Nucleus accumbens (tissue), 56 donors: ENCODE results near the gene HBG1.
"Not testable (repeated sequence)": the region's sequence is repeated elsewhere in the genome, so short reads cannot be mapped to it uniquely, and the experiment has no call there.

ENCODE experiments used
- DNase-seq, 56 donors: peaks; one replicate each; lab custom pipeline; 2025; lab: John Stamatoyannopoulos, UW

The HBG1 gene

GRCh38 chr11:5250543-5251204 lies 1.0 kb upstream of the HBG1 start:
- no peak for DNase-seq

GRCh38 chr11:5248498-5248897 lies 1.2 kb downstream of the HBG1 start:
- DNase-seq, result not testable (repeated sequence)

DNA sequence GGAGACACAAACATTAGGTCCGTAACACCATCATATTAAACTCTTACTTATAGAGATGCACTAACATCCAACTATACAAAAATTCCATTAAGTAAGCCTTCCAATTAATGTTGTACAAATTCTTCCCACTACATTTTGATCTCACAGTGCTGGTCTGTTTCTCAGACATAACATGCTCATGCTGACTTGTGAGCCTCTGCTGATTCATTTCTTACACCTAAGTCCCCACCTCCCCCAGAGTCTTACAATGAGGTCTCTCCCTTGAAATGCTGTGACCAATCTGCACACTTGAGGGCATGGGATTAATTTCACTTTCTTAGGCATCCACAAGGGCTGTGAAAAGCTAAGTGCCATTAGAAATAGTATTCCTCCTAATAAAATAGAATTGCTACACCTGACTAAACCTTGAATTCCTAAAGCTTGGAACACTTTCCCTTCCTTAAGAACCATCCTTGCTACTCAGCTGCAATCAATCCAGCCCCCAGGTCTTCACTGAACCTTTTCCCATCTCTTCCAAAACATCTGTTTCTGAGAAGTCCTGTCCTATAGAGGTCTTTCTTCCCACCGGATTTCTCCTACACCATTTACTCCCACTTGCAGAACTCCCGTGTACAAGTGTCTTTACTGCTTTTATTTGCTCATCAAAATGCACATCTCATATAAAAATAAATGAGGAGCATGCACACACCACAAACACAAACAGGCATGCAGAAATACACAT lies 2.0 kb downstream of the HBG1 start:
- no peak for DNase-seq

DNA sequence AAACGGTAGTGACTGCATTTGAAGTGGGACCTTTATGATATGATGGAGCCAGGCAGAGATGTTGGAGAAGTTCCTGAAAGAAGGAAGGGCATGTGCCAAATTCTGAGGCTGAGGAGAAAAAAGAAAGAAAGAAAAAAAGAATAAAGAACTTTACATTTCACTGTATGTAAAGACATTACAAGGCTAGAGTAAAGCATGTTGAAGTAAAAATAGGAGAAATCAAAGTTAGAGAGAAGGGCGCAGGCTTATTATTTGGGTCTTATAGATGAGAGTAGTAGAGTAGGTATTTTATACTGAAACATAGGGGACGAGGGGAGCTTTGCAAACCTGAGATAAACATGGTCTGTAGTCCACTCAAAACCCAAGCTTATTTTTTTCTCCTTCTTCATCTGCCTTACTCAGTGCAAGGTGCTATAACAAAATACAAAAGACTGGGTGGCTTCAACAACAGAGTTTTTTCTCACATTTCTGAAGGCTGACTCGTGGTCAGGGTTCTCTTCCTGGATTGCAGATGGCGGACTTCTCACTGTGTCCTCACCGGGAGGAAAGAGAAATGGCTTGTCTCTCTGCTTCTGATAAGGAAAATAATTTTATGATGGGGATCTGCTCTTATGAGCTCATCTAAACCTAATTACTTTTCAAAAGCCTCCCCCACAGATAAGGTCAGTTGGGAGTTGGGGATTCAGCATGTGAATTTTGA lies 2.7 kb downstream of the HBG1 start:
- no peak for DNase-seq

DNA sequence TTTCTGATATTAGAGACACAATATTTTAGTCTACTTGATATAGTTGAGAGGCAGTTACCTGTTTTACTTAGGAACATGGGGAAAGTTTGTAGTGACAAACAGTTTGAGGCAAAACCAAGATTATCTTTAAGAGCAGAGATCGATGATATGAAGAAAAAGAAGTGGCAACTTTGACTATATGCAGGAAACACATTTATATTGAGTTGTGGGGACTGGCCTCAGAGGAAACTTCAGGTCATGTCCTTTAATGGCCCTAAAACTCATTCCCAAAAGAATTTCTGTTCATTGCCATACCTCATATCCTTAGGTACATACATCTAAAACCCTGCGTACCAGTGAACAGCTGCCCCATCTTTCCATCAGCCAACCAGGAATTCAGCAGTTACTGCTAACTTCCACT lies 4.5 kb downstream of the HBG1 start:
- no peak for DNase-seq

- no peak for DNase-seq
These were observed 5.9 kb downstream of the HBG1 start for GRCh38 chr11:5243816-5244180.

DNA sequence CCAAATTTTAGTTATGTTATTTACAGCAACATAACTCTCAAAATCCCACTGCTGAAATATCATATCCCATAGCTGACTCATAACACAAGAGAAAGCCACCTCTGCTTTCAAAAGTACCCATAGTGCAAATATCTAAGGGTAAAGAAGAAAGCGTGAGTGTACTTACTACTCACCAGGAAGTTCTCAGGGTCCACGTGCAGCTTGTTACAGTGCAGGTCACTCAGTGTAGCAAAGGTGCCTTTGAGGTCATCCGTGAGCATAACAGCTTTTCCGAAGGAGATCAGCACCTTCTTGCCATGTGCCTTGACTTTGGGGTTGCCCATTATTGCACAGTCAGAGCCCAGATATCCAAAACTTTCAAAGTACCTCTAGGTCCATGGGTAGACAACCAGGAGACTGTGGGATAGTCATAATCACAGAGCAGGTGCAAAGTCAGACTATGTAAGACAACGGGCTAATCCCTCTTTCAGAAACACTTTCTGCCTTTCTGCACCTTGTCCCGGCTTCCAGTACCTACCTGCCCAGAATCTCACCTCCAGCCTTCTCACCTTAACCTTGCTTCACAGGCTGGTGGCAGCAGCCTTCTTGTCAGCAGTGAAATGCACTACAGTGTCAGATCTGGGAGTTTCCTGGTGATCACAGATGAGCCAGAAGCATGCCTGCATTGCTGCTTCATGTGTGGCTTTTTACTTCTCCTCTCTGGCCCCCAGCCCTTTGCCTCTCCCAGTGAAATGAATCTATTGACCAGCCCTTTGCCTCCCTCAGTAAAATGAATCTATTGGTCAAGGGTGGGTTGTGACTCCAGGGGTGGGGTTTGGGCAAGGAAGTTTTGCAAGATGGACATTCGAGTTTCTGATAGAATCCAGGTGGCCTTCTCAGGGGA lies 6.5 kb downstream of the HBG1 start:
- DNase-seq, result no peak

DNA sequence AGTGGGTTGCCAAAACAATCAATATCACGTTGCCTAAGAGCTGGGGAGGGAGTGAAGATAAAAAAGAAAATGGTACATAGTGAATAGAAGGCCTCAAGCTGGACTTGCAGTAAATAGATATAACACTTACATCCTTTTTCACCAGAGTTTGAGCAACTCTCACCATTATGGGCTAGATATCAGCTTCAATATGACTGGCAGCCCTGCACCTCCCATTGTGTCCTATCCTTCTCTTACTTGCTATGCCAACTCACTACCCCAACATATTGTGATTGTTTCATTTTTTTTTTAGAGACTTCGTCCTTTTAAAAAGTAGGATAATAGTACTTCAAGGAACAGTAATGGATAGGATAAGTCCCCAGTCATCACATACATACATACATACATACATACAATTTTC lies 7.4 kb downstream of the HBG1 start:
- no peak for DNase-seq

DNA sequence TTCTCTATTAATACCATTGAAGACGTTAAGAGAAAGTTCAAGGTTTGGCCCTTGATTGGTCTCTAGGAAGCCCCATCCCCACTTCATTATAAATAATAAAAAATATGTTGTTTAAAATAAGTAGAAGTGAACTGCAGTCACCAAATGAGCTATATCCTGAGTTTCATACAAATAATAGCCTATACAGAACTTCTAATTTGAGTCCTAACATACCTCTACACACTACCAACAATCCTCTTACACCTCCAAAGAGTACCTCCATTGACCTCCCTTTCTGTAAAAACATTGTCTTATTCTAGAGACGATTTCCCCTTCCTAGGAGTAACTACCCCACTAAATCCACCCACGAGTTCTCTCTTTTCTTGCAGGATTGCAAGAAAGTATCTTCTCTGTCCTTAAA lies 8.2 kb downstream of the HBG1 start:
- no peak for DNase-seq

GRCh38 chr11:5240458-5240857 lies 9.2 kb downstream of the HBG1 start:
- no peak for DNase-seq

- no peak for DNase-seq
These were observed 9.6 kb downstream of the HBG1 start for GRCh38 chr11:5240056-5240455.

DNA sequence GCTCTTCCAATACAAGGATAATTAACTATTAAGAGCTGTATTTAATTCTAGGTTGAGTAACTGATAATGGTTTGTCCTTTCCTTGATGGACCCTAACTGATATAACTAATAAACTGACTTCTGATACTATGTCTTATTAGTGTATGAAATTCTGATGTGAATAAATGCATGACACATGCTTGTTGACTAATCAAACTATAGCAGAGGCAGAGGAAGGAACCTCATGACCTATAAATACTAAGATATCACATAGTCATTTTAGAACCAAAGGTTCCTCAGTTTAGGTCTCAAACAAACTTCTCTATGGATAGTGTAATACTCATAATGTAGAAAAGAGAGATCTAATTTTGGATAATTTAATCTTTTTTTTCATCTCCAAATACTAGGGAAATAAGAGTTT lies 10.6 kb downstream of the HBG1 start:
- no peak for DNase-seq

DNA sequence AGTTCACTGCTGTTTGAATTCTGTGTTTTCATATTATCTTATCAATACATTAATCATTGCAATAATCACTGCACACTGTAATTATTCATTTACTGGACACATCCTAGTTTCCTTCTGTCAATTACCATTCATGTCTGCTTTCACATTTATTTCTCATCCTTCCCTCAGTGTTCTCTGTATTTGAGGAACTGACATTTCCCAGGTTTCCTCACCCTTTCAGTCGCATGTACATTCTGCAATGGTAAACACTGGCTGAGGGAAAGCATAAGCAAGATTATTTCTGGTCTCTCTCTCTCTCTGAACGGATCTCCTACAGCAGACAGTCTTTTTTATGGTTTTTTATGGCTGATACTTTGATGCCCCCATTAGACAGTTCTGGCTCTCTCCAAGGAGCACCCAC lies 11.2 kb downstream of the HBG1 start:
- no peak for DNase-seq

GRCh38 chr11:5237420-5237819 lies 12.2 kb downstream of the HBG1 start:
- DNase-seq, result no peak

DNA sequence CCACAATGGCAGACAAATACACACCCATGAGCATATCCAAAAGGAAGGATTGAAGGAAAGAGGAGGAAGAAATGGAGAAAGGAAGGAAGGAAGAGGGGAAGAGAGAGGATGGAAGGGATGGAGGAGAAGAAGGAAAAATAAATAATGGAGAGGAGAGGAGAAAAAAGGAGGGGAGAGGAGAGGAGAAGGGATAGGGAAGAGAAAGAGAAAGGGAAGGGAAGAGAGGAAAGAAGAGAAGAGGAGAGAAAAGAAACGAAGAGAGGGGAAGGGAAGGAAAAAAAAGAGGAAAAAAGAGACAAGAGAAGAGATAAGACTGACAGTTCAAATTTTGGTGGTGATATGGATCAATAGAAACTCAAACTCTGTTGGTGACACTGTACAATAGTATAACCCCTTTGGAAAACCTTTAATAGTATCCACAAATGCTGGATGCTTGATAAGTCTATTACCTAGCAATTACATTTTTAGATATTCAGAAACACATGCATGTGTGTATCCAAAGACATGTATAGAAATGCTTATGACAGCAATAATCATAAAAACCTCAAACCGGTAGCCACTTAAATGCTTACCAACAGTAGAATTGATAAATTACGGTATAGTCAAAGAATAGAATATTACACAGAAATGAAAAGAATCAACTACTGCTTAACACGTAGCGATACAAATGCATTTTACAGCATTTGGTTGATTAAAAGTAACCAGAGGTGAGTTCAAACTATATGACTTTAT lies 14.1 kb downstream of the HBG1 start:
- DNase-seq, result no peak

- no peak for DNase-seq
These were observed 15.2 kb downstream of the HBG1 start, which contains the start of gene HBD for GRCh38 chr11:5234381-5234834. Gene HBD, minus strand, starts transcription at chr11:5234483. Its CDS starts 50 bp downstream, at chr11:5234433.

DNA sequence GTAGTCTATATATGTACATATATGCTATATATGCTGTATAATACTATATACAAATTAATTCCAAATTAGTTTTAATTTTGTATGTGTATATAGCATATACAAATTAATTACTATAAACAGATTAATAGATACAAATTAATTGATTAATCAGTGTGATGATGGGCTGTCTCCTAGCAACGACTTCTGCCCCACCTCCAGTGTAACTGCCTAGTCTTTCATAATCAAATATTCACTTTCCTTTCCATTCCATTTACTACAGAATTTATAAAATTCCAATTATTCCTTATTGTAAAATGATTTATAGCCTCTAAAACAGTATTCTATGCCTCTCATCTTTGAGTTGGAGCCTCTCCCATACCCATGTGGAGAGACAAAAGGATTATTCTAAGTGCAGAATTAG lies 16.4 kb downstream of the HBG1 start:
- DNase-seq, result no peak

DNA sequence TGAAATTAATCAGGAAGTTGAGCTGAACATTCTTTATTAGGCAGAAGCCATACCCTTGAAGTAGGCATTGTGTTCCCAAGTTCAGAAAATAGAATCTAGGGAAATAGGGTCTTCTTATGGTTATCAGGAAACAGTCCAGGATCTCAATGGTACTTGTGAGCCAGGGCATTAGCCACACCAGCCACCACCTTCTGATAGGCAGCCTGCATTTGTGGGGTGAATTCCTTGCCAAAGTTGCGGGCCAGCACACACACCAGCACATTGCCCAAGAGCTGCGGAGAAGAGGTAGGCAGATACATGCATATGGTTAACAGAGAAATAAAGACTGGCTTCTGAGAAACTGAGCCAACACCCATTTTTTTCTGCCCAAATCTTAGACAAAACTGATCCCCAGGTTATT lies 16.8 kb downstream of the HBG1 start:
- DNase-seq, result no peak

DNA sequence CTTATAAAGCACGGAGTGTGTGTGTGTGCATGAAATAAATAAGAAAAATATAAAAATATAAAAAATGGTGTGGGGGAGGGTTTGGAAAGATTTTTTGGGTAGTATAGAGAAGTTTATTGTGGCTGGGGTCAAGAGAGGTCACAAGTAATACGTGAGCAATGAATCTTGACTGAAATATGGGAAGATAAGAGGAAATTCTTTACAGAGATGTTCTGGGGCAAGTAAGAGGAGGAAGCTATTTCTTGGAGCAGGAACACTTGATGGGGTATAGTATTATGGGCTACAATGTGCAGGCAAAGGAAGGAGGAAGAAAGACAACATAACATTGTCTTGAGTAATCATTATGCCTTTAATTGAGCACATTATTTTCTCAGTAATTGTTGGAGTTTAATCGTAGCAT lies 17.5 kb downstream of the HBG1 start:
- DNase-seq, result no peak

DNA sequence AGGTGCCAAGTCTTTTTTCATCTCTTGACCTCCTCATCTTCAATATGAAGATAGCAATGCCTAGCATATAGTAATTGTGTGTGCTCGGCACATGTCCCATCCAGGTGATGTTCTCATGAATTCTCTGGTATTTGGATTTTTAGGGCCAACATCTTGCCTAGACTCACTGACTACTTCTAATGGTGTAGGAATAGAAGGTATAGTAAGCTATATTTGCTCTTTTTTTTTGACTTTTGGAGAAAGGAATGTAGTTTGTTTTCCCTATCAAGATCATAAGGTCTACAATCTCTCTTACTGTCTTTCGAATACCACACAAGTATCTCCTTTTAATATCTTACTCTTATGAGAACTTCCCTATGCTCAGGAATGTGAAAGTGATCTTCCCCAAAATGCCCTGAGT lies 18.5 kb downstream of the HBG1 start:
- no peak for DNase-seq
